ENCODE results near the gene CRTAP. TPM values are rescaled to one million over a fixed set of nuclear protein-coding genes. Genes with fewer than 3 reads are reported as not detected.

The CRTAP gene
- total RNA-seq, 2 donors from 2014 or later: 57.3 to 62.8 TPM

- no peak overlapping the region for H3K4me3 Mint-ChIP-seq
- ATAC-seq: no peak
- H3K9me3 ChIP-seq (ENCODE audit: control insufficient read depth, low read length, poor library complexity, severe bottlenecking): no peaks in the 10 kb centered on the region
- peaks cover 14% of the 10 kb centered on the region for H3K36me3 Mint-ChIP-seq (ENCODE audit: low read depth)
- no peak for DNase-seq
- no peaks in the 10 kb centered on the region for H3K27me3 Mint-ChIP-seq
- peak overlapping the region; percentile 86 for H3K27ac Mint-ChIP-seq
- peaks cover 68% of the 10 kb centered on the region for H3K4me1 Mint-ChIP-seq
These were observed 25.1 kb upstream of the CRTAP start for GRCh38 chr3:33088691-33089090.

GRCh38 chr3:33089515-33089914 lies 24.3 kb upstream of the CRTAP start:
- Mint-ChIP-seq H3K27ac (peak overlapping the region; percentile 86), H3K27me3 (no peaks in the 10 kb centered on the region), H3K36me3 (ENCODE audit: low read depth) (peaks cover 16% of the 10 kb centered on the region), H3K4me3 (peak overlapping the region; percentile 80), H3K4me1 (peaks cover 62% of the 10 kb centered on the region)
- H3K9me3 ChIP-seq (ENCODE audit: control insufficient read depth, low read length, poor library complexity, severe bottlenecking): no peaks in the 10 kb centered on the region
- DNase-seq (no peak), ATAC-seq (peak; percentile 67)

- H3K4me3 Mint-ChIP-seq: no peak overlapping the region
- DNase-seq (no peak), ATAC-seq (no peak)
- H3K9me3 ChIP-seq (ENCODE audit: control insufficient read depth, low read length, poor library complexity, severe bottlenecking): no peaks in the 10 kb centered on the region
- peaks cover 71% of the 10 kb centered on the region for H3K4me1 Mint-ChIP-seq
- peak overlapping the region; percentile 86 for H3K27ac Mint-ChIP-seq
- peaks cover 16% of the 10 kb centered on the region for H3K36me3 Mint-ChIP-seq (ENCODE audit: low read depth)
- no peaks in the 10 kb centered on the region for H3K27me3 Mint-ChIP-seq
These were observed 22.1 kb upstream of the CRTAP start for GRCh38 chr3:33091746-33092145.

GRCh38 chr3:33092496-33093254 lies 21.1 kb upstream of the CRTAP start:
- Mint-ChIP-seq H3K36me3 (ENCODE audit: low read depth) (peaks cover 14% of the 10 kb centered on the region), H3K4me1 (peaks cover 67% of the 10 kb centered on the region), H3K4me3 (no peak overlapping the region), H3K27me3 (no peaks in the 10 kb centered on the region), H3K27ac (peak overlapping the region; percentile 86)
- DNase-seq (no peak), ATAC-seq (no peak)
- no peaks in the 10 kb centered on the region for H3K9me3 ChIP-seq (ENCODE audit: control insufficient read depth, low read length, poor library complexity, severe bottlenecking)

GRCh38 chr3:33093847-33094246 lies 20.0 kb upstream of the CRTAP start:
- Mint-ChIP-seq H3K36me3 (ENCODE audit: low read depth) (peaks cover 13% of the 10 kb centered on the region), H3K4me3 (peak overlapping the region; percentile 65), H3K27ac (peak overlapping the region; percentile 86), H3K27me3 (no peaks in the 10 kb centered on the region), H3K4me1 (peaks cover 57% of the 10 kb centered on the region)
- DNase-seq (no peak), ATAC-seq (no peak)
- no peaks in the 10 kb centered on the region for H3K9me3 ChIP-seq (ENCODE audit: control insufficient read depth, low read length, poor library complexity, severe bottlenecking)

- Mint-ChIP-seq H3K27me3 (no peaks in the 10 kb centered on the region), H3K27ac (peak overlapping the region; percentile 93), H3K4me3 (peak overlapping the region; percentile 97), H3K36me3 (ENCODE audit: low read depth) (peaks cover 11% of the 10 kb centered on the region), H3K4me1 (peaks cover 43% of the 10 kb centered on the region)
- ATAC-seq (no peak), DNase-seq (no peak)
- no peaks in the 10 kb centered on the region for H3K9me3 ChIP-seq (ENCODE audit: control insufficient read depth, low read length, poor library complexity, severe bottlenecking)
These were observed 18.4 kb upstream of the CRTAP start for GRCh38 chr3:33095436-33095835.

GRCh38 chr3:33096093-33096868 lies 17.5 kb upstream of the CRTAP start:
- H3K9me3 ChIP-seq (ENCODE audit: control insufficient read depth, low read length, poor library complexity, severe bottlenecking): no peaks in the 10 kb centered on the region
- Mint-ChIP-seq H3K27me3 (no peaks in the 10 kb centered on the region), H3K27ac (peak overlapping the region; percentile 93), H3K4me1 (peaks cover 35% of the 10 kb centered on the region), H3K4me3 (peak overlapping the region; percentile 97), H3K36me3 (ENCODE audit: low read depth) (peaks cover 8% of the 10 kb centered on the region)
- ATAC-seq (peak; percentile 67), DNase-seq (peak; percentile 31 to 39 (median 38))

- DNase-seq (no peak), ATAC-seq (no peak)
- Mint-ChIP-seq H3K27me3 (peaks cover 8% of the 10 kb centered on the region), H3K27ac (no peak overlapping the region), H3K4me1 (peaks cover 12% of the 10 kb centered on the region), H3K4me3 (no peak overlapping the region), H3K36me3 (ENCODE audit: low read depth) (peaks cover under 1% of the 10 kb centered on the region)
- H3K9me3 ChIP-seq (ENCODE audit: control insufficient read depth, low read length, poor library complexity, severe bottlenecking): no peaks in the 10 kb centered on the region
These were observed 14.6 kb upstream of the CRTAP start for GRCh38 chr3:33099109-33099645.

- DNase-seq: no peak
These were observed 14.1 kb upstream of the CRTAP start for GRCh38 chr3:33099701-33100100.

GRCh38 chr3:33100229-33100628 lies 13.6 kb upstream of the CRTAP start:
- H3K27ac Mint-ChIP-seq: no peak overlapping the region
- DNase-seq (no peak), ATAC-seq (no peak)
- H3K4me3 Mint-ChIP-seq: no peak overlapping the region
- H3K9me3 ChIP-seq (ENCODE audit: control insufficient read depth, low read length, poor library complexity, severe bottlenecking): no peaks in the 10 kb centered on the region
- H3K36me3 Mint-ChIP-seq (ENCODE audit: low read depth): peaks cover 2% of the 10 kb centered on the region
- peaks cover 12% of the 10 kb centered on the region for H3K4me1 Mint-ChIP-seq
- H3K27me3 Mint-ChIP-seq: peaks cover 12% of the 10 kb centered on the region

More at GRCh38 chr3:33099701-33100100, 14.1 kb upstream of the CRTAP start:
- H3K9me3 ChIP-seq (ENCODE audit: control insufficient read depth, low read length, poor library complexity, severe bottlenecking): no peaks in the 10 kb centered on the region
- Mint-ChIP-seq H3K27ac (no peak overlapping the region), H3K4me1 (peaks cover 12% of the 10 kb centered on the region), H3K27me3 (peaks cover 12% of the 10 kb centered on the region), H3K4me3 (no peak overlapping the region), H3K36me3 (ENCODE audit: low read depth) (peaks cover 2% of the 10 kb centered on the region)
- no peak for ATAC-seq

- H3K9me3 ChIP-seq (ENCODE audit: control insufficient read depth, low read length, poor library complexity, severe bottlenecking): no peaks in the 10 kb centered on the region
- Mint-ChIP-seq H3K36me3 (ENCODE audit: low read depth) (peaks cover 2% of the 10 kb centered on the region), H3K4me1 (peaks cover 2% of the 10 kb centered on the region), H3K27me3 (peaks cover 18% of the 10 kb centered on the region), H3K27ac (no peak overlapping the region), H3K4me3 (no peak overlapping the region)
- ATAC-seq (no peak), DNase-seq (no peak)
These were observed 10.8 kb upstream of the CRTAP start for GRCh38 chr3:33103034-33103433.

GRCh38 chr3:33103480-33103879 lies 10.3 kb upstream of the CRTAP start:
- ATAC-seq: no peak
- Mint-ChIP-seq H3K27me3 (peaks cover 18% of the 10 kb centered on the region), H3K27ac (no peak overlapping the region)

GRCh38 chr3:33104803-33105202 lies 9.0 kb upstream of the CRTAP start:
- no peak for DNase-seq
- H3K9me3 ChIP-seq (ENCODE audit: control insufficient read depth, low read length, poor library complexity, severe bottlenecking): no peaks in the 10 kb centered on the region
- peaks cover 18% of the 10 kb centered on the region for H3K27me3 Mint-ChIP-seq
- no peak for ATAC-seq
- no peaks in the 10 kb centered on the region for H3K4me1 Mint-ChIP-seq
- no peak overlapping the region for H3K4me3 Mint-ChIP-seq
- H3K36me3 Mint-ChIP-seq (ENCODE audit: low read depth): peaks cover 2% of the 10 kb centered on the region
- H3K27ac Mint-ChIP-seq: no peak overlapping the region

More at GRCh38 chr3:33103480-33103879, 10.3 kb upstream of the CRTAP start:
- H3K4me3 Mint-ChIP-seq: no peak overlapping the region
- no peaks in the 10 kb centered on the region for H3K9me3 ChIP-seq (ENCODE audit: control insufficient read depth, low read length, poor library complexity, severe bottlenecking)
- peaks cover 2% of the 10 kb centered on the region for H3K36me3 Mint-ChIP-seq (ENCODE audit: low read depth)
- peaks cover under 1% of the 10 kb centered on the region for H3K4me1 Mint-ChIP-seq
- no peak for DNase-seq
